ACC112 (cell line): ENCODE data around the gene RNU5D-1.

Source experiments
- H2AFZ ChIP-seq: fragments of 200-600 bp; sonication (generic); one replicate; pipeline ENCODE4 v1.6.0; 2017; ENCODE audit warnings: antibody characterized with exemption, low read length; ENCODE audit not compliant: unreplicated experiment
- H3K27ac ChIP-seq: fragments of 200-600 bp; sonication (generic); 2 replicates; pipeline ENCODE4 v1.5.1; 2014; ENCODE audit warnings: low read depth, mild to moderate bottlenecking, antibody characterized with exemption, low read length, moderate library complexity
- H3K27me3 ChIP-seq: fragments of 200-600 bp; sonication (generic); 2 replicates; pipeline ENCODE4 v1.6.1; 2014; ENCODE audit warnings: mild to moderate bottlenecking, antibody characterized with exemption, low read length, moderate library complexity, mixed read lengths; ENCODE audit not compliant: insufficient read depth
- H3K36me3 ChIP-seq: fragments of 200-600 bp; sonication (generic); 2 replicates; pipeline ENCODE4 v1.6.1; 2016; ENCODE audit warnings: mild to moderate bottlenecking, antibody characterized with exemption, low read length, moderate library complexity, mixed read lengths; ENCODE audit not compliant: insufficient read depth
- H3K4me1 ChIP-seq: fragments of 200-600 bp; sonication (generic); one replicate; pipeline ENCODE4 v1.6.1; 2016; ENCODE audit warnings: low read length, mixed read lengths; ENCODE audit not compliant: insufficient read depth, unreplicated experiment, control insufficient read depth
- H3K4me3 ChIP-seq: fragments of 200-600 bp; sonication (generic); 2 replicates; pipeline ENCODE4 v1.5.1; 2014; ENCODE audit warnings: mild to moderate bottlenecking, low read depth, low read length
- H3K79me2 ChIP-seq: fragments of 200-600 bp; sonication (generic); one replicate; pipeline ENCODE4 v1.6.0; 2016; ENCODE audit warnings: low read length; ENCODE audit not compliant: control insufficient read depth, unreplicated experiment, insufficient read depth

RNU5D-1 gene

DNA sequence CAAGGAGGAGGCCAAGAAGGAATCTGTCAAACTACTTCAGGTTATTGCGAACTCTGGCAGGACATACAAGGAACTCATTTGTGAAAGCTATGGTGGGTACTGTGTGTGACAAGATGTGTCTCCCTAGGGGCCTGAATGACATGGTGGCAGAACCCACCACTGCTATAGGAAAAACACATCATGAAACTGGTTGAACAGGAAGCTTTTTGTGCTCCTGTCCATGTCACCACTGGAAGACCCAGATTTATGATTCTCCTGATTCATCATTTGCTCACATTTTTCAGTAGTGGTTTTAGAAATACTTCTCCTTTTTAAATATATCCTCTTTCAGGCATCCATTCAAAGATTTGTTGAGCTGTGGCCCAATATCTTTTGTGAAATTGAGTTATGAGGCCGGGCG lies 32.8 kb downstream of the RNU5D-1 start:
- Histone ChIP-seq H3K79me2 (no peaks in the 10 kb centered on the region), H3K4me1 (no peaks in the 10 kb centered on the region), H3K36me3 (no peaks in the 10 kb centered on the region), H3K4me3 (no peak overlapping the region), H2AFZ (no peak overlapping the region), H3K27me3 (no peaks in the 10 kb centered on the region), H3K27ac (no peak overlapping the region)

- Histone ChIP-seq H3K4me1 (no peaks in the 10 kb centered on the region), H3K4me3 (no peak overlapping the region), H3K27me3 (no peaks in the 10 kb centered on the region), H3K36me3 (no peaks in the 10 kb centered on the region), H3K79me2 (no peaks in the 10 kb centered on the region), H2AFZ (no peak overlapping the region), H3K27ac (no peak overlapping the region)
Observed at GRCh38 chr1:44696789-44697345, 34.1 kb downstream of the RNU5D-1 start.

- H3K4me1 ChIP-seq, result no peaks in the 10 kb centered on the region
- H3K27ac ChIP-seq, result no peak overlapping the region
- no peaks in the 10 kb centered on the region for H3K36me3 ChIP-seq
- no peaks in the 10 kb centered on the region for H3K27me3 ChIP-seq
- no peak overlapping the region for H2AFZ ChIP-seq
- H3K79me2 ChIP-seq, result no peaks in the 10 kb centered on the region
- H3K4me3 ChIP-seq, result no peak overlapping the region
Observed at GRCh38 chr1:44696101-44696500, 34.9 kb downstream of the RNU5D-1 start.

GRCh38 chr1:44695671-44696070 lies 35.3 kb downstream of the RNU5D-1 start:
- no peaks in the 10 kb centered on the region for H3K79me2 ChIP-seq
- H3K4me1 ChIP-seq, result no peaks in the 10 kb centered on the region
- H3K27ac ChIP-seq, result no peak overlapping the region
- no peaks in the 10 kb centered on the region for H3K27me3 ChIP-seq
- H3K4me3 ChIP-seq, result no peak overlapping the region
- no peaks in the 10 kb centered on the region for H3K36me3 ChIP-seq
- no peak overlapping the region for H2AFZ ChIP-seq

DNA sequence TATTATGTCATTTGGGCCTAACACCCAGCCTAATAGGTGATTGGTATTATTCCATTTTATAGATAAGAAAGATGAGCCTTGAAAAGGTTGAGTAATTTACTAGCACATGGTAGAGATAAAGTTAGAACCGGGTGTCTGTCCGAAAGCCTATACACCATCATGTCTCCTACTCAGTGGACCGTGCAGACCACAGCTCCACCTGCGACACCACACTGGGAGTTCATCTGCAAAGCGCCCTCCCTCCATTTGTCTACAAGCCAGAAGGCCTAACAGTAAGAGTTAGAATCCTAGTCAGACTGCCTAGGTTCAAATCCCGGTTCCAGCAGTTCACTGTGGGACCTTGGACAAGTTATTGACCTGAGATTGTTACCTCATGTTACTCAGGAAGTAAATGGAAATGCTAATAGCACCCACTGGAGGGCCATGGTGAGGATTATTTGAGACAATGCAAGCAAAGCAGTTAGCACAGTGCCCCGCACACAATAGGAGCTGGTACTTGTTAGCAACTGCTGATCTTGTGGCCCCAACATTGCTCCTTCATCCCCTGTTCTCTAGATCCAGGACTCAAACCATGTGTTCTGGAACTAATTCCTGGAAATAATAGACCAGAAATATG lies 36.0 kb downstream of the RNU5D-1 start:
- Histone ChIP-seq H3K27me3 (no peaks in the 10 kb centered on the region), H3K36me3 (no peaks in the 10 kb centered on the region), H3K79me2 (no peaks in the 10 kb centered on the region), H2AFZ (no peak overlapping the region), H3K4me3 (no peak overlapping the region), H3K27ac (no peak overlapping the region), H3K4me1 (no peaks in the 10 kb centered on the region)

DNA sequence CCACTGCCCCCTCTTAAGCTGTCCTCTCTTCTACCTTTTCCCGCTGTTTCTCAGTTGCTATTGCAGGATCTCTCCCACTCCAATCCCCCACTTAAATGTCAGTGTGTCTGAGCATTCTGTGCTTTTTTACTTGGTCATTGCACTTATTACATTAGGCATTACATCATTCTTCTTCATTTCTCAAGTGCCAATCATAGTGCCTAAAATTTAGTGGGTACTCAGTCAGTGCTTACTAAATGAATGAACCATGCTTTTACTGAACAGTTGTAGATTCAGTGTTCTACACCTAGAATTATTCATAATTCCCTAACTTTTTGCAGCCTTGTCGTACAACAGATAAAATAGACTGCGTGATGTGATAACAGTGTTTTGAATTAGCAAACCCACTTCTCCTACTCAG lies 37.1 kb downstream of the RNU5D-1 start:
- Histone ChIP-seq H3K27me3 (no peaks in the 10 kb centered on the region), H2AFZ (no peak overlapping the region), H3K27ac (no peak overlapping the region), H3K36me3 (no peaks in the 10 kb centered on the region), H3K4me1 (no peaks in the 10 kb centered on the region), H3K4me3 (no peak overlapping the region), H3K79me2 (no peaks in the 10 kb centered on the region)

- H2AFZ ChIP-seq, result no peak overlapping the region
- H3K27me3 ChIP-seq, result no peaks in the 10 kb centered on the region
- no peaks in the 10 kb centered on the region for H3K36me3 ChIP-seq
- H3K4me3 ChIP-seq, result no peak overlapping the region
- H3K27ac ChIP-seq, result no peak overlapping the region
- H3K79me2 ChIP-seq, result no peaks in the 10 kb centered on the region
- H3K4me1 ChIP-seq, result no peaks in the 10 kb centered on the region
Observed at GRCh38 chr1:44693159-44693558, 37.8 kb downstream of the RNU5D-1 start.

DNA sequence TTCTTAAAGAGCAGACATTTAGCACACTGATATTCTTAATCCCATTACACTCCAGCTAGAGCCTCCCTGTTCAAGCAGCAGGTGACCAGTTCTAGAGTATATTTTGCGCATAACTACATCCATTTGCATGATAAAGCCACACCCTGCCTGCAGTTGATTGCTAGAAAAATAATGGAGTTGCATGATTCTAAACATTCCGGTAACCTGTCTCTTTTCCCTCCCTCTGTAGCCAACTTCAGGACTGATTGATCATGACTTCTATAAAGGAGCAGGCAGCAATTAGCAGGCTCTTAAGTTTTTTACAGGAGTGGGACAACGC lies 41.6 kb downstream of the RNU5D-1 start:
- Histone ChIP-seq H3K4me3 (no peak overlapping the region), H3K79me2 (no peaks in the 10 kb centered on the region), H2AFZ (no peak overlapping the region), H3K36me3 (no peaks in the 10 kb centered on the region), H3K4me1 (no peaks in the 10 kb centered on the region), H3K27me3 (no peaks in the 10 kb centered on the region), H3K27ac (no peak overlapping the region)

GRCh38 chr1:44688760-44689446 lies 42.1 kb downstream of the RNU5D-1 start:
- Histone ChIP-seq H3K27me3 (no peaks in the 10 kb centered on the region), H3K4me1 (no peaks in the 10 kb centered on the region), H3K27ac (no peak overlapping the region), H3K4me3 (no peak overlapping the region), H2AFZ (no peak overlapping the region), H3K79me2 (no peaks in the 10 kb centered on the region), H3K36me3 (no peaks in the 10 kb centered on the region)

DNA sequence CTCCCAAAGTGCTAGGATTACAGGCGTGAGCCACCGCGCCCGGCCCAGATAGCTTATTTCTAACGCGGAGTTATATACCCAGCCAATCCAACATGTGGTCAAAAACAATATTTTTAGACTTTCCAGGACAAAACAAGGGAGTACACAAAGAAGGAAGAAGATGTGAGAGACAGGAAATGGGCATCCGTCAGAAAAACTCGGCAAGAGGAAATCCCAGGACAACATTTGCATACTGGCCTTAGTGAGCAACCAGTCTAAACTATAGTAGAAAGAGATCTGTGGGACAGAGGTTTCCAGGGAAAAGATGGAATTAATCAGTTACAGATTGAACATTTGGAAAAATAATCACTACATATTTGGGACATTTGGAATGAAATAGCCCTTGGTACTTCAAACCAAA lies 45.1 kb downstream of the RNU5D-1 start:
- Histone ChIP-seq H2AFZ (no peak overlapping the region), H3K27ac (no peak overlapping the region), H3K36me3 (no peaks in the 10 kb centered on the region), H3K79me2 (no peaks in the 10 kb centered on the region), H3K27me3 (no peaks in the 10 kb centered on the region), H3K4me1 (no peaks in the 10 kb centered on the region), H3K4me3 (no peak overlapping the region)

DNA sequence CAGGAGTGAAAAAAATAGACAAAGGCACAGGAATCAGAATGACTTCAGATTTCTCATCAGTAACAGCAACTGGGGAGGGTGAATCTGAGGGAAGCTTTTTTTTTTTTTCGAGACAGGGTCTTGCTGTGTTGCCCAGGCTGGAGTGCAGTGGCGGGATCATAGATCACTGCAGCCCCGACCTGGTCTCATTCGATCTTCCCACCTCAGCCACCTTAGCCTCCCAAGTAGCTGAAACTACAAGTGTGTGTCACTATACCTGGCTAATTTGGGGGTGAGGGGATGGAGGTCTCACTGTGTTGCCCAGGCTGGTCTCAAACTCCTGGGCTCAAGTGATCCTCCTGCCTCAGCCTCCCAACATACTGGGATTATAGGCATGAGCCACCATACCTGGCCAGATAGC lies 45.8 kb downstream of the RNU5D-1 start:
- Histone ChIP-seq H2AFZ (no peak overlapping the region), H3K79me2 (no peaks in the 10 kb centered on the region), H3K36me3 (no peaks in the 10 kb centered on the region), H3K27me3 (no peaks in the 10 kb centered on the region), H3K27ac (no peak overlapping the region), H3K4me1 (no peaks in the 10 kb centered on the region), H3K4me3 (no peak overlapping the region)
